Thoracic aorta (tissue), 2 donors: Measurements from ENCODE around the gene U2AF1L4. TPM values are rescaled to one million over a fixed set of nuclear protein-coding genes. Genes with fewer than 3 reads are reported as not detected.
A peak's percentile ranks its signal among the peaks of the same experiment; 100 is the strongest.

Source experiments
- ATAC-seq: fragments of 150-250 bp; one replicate; pipeline ENCODE4 v1.8.0; 2017; ENCODE audit warnings: low read depth; ENCODE audit not compliant: insufficient number of reproducible peaks, low FRiP score
- DNase-seq: peaks from one replicate; pipeline ENCODE4 v3.0.0-alpha.2; 2020; ENCODE audit warnings: low spot score
- H3K27ac ChIP-seq, 2 donors: fragments of 200-600 bp; sonication (generic); 1 replicate in 1 of 2; 2 replicates in 1 of 2; pipeline ENCODE4 v1.5.1; 2016; ENCODE audit warnings: mild to moderate bottlenecking in 2 of 2, moderate library complexity in 2 of 2
- H3K27me3 ChIP-seq: fragments of 200-600 bp; sonication (generic); replicated peaks from 2 replicates; pipeline ENCODE4 v1.6.0; 2016; ENCODE audit warnings: mild to moderate bottlenecking; ENCODE audit not compliant: insufficient read depth
- H3K36me3 ChIP-seq: fragments of 200-600 bp; sonication (generic); one replicate; pipeline ENCODE4 v1.5.1; 2016
- H3K4me1 ChIP-seq, 2 donors: fragments of 200-600 bp; sonication (generic); 1 replicate in 1 of 2; 2 replicates in 1 of 2; pipeline versions ENCODE4 v1.5.1 to v1.6.0; 2016; ENCODE audit warnings: low read depth in 2 of 2, mild to moderate bottlenecking in 1 of 2; ENCODE audit not compliant: control insufficient read depth in 1 of 2
- H3K4me3 ChIP-seq: fragments of 200-600 bp; sonication (generic); 2 replicates; pipeline ENCODE4 v1.5.1; 2016; ENCODE audit warnings: mild to moderate bottlenecking
- H3K9me3 ChIP-seq: fragments of 200-600 bp; sonication (generic); 2 replicates; pipeline ENCODE4 v1.5.1; 2016
- total RNA-seq, 2 donors: library from RNA; depleted of rRNA; stranded (reverse); fragments of >200 nt; gene quantifications; one replicate each; pipeline versions ENCODE4 v1.1.0 to v1.2.3, GENCODE V29; 2016
- TF ChIP-seq, protein P1 (sequence below): fragments of 200-600 bp; sonication (generic); IDR thresholded peaks from one replicate; pipeline ENCODE4 v1.5.1; 2019; ENCODE audit warnings: antibody characterized with exemption

Gene U2AF1L4
- total RNA-seq, 2 donors from 2014 or later, result 34.4 to 42.6 TPM

- Histone ChIP-seq H3K4me1 (peaks cover 29 to 47% of the 10 kb centered on the region in 2 donors), H3K4me3 (peak overlapping the region; percentile 91), H3K9me3 (no peaks in the 10 kb centered on the region), H3K36me3 (peaks cover 4% of the 10 kb centered on the region), H3K27me3 (no peaks in the 10 kb centered on the region), H3K27ac (peak overlapping the region; percentile 99 to 100)
- ATAC-seq (peak; percentile 72), DNase-seq (peak; percentile 91)
- TF ChIP-seq, protein P1, sequence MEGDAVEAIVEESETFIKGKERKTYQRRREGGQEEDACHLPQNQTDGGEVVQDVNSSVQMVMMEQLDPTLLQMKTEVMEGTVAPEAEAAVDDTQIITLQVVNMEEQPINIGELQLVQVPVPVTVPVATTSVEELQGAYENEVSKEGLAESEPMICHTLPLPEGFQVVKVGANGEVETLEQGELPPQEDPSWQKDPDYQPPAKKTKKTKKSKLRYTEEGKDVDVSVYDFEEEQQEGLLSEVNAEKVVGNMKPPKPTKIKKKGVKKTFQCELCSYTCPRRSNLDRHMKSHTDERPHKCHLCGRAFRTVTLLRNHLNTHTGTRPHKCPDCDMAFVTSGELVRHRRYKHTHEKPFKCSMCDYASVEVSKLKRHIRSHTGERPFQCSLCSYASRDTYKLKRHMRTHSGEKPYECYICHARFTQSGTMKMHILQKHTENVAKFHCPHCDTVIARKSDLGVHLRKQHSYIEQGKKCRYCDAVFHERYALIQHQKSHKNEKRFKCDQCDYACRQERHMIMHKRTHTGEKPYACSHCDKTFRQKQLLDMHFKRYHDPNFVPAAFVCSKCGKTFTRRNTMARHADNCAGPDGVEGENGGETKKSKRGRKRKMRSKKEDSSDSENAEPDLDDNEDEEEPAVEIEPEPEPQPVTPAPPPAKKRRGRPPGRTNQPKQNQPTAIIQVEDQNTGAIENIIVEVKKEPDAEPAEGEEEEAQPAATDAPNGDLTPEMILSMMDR, result peak; percentile 30
Measured at GRCh38 chr19:35744430-35745327, 539 bp downstream of the U2AF1L4 start.

DNA sequence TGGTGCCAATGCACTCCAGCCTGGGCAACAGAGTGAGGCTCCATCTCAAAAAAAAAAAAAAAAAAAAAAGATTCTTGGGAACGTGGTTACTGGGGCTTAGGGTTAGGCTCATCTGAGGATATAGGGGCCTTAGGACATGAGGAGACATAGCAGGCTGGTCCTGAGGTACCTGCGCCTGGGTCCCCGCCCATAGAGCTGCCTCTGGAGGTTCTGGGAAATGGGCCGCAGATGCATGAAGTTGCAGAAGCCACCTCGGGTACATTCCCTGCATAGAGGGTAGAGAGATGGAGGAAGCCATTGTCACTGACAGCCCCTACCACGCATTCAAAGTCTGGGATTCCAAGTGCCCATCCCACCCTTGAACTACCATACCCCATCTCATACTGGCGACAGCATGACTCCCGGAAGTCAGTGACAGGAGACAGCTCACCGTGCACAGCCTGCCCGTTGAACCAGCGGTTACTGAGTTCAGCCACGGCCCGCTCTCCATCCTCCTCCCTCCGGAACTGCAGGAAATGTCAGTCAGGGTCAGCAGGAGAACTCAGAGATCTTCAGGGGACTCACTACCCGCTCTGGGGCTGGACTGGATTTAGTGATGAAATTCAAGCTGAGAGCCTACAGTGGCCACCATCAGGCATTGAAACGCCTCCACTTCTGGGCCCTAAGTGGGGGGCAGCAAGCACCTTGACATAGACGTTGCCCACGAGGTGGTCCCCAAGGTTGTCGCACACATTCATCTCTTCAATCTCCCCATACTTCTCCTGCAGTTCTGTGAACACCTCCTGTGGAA, 1.4 kb downstream of the U2AF1L4 start:
- TF ChIP-seq, protein P1, result no peak
- H3K27me3 ChIP-seq, result no peaks in the 10 kb centered on the region
- H3K4me3 ChIP-seq, result peak overlapping the region; percentile 91
- DNase-seq (no peak), ATAC-seq (no peak)
- H3K9me3 ChIP-seq, result no peaks in the 10 kb centered on the region
- peaks cover 22 to 44% of the 10 kb centered on the region in 2 donors for H3K4me1 ChIP-seq
- H3K36me3 ChIP-seq, result peaks cover 6% of the 10 kb centered on the region
- H3K27ac ChIP-seq, result peak overlapping the region; percentile 99 to 100

DNA sequence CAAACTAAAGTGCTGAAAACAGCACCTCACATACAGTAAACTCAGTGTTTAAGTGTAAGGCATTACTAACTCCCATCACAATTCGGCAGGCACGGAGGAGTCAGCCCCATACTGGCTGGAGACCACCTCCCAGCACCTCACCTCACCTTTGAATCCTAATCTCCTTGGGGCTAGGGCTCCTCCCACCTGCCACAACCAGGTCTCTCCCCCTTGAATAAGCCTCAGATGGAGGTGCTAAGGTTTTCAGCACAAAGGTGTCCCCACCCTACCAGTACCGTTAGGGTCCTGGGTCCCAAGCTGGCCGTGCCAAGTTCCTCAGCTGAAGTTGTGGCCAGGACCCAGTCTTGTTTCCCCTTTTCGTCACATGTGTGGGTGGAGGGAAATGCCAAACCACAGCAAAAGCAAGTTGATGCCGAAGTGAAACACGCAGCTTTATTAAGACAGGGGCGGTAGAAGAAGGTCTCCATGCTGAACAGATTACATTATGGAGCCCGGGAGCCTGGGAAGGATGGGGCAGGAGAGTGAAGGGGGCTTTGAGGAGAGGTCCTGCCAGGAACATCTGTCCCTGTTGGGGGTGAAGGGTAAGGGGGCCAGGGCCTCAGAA, 3.0 kb downstream of the U2AF1L4 start, which contains the start of gene IGFLR1:
IGFLR1 (minus strand) TSS at position 332 of the 604 bp plus-strand sequence. CDS start 1,272 bp downstream, outside the sequence.
- TF ChIP-seq, protein P1, result no peak
- DNase-seq (no peak), ATAC-seq (no peak)
- H3K9me3 ChIP-seq, result no peaks in the 10 kb centered on the region
- H3K36me3 ChIP-seq, result peaks cover 20% of the 10 kb centered on the region
- H3K4me1 ChIP-seq, result peaks cover 16 to 36% of the 10 kb centered on the region in 2 donors
- H3K27me3 ChIP-seq, result no peaks in the 10 kb centered on the region
- H3K4me3 ChIP-seq, result peak within 1 kb of the TSS; percentile 84
- H3K27ac ChIP-seq, result peak within 1 kb of the TSS; percentile 43 to 87

GRCh38 chr19:35741203-35741515, 4.1 kb downstream of the U2AF1L4 start:
- H3K4me3 ChIP-seq, result peak overlapping the region; percentile 84
- ATAC-seq, result no peak
- TF ChIP-seq, protein P1, result no peak
- peaks cover 26% of the 10 kb centered on the region for H3K36me3 ChIP-seq
- no peaks in the 10 kb centered on the region for H3K27me3 ChIP-seq
- no peaks in the 10 kb centered on the region for H3K9me3 ChIP-seq
- peak overlapping the region; percentile 80 to 87 for H3K27ac ChIP-seq
- DNase-seq, result no peak
- H3K4me1 ChIP-seq, result peaks cover 10 to 30% of the 10 kb centered on the region in 2 donors
